Measurements from ENCODE around the gene RANBP3L.
"Not testable (repeated sequence)": the region's sequence is repeated elsewhere in the genome, so short reads cannot be mapped to it uniquely, and the experiment has no call there.

Gene RANBP3L

DNA sequence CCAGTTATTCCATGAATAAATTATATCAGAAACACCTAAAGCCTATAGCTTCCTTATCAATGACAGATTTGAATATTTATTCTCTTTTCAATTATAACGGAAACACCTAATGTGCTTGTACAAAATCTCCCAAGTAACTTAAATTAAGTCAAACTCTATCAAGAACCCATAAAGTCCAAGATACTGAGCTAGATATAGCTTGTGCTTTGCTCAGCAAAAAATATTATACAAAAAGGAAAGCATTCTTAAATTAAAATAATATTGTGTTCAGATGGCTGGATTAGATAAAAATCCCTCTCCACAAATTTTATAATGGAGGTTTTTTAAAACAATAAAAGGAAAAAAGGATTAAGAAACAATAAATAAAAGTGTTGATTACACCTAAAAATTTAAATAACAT, 83.7 kb downstream of the RANBP3L start:
- no peak overlapping the region for H3K4me3 ChIP-seq
- H3K27ac ChIP-seq, result no peak overlapping the region

DNA sequence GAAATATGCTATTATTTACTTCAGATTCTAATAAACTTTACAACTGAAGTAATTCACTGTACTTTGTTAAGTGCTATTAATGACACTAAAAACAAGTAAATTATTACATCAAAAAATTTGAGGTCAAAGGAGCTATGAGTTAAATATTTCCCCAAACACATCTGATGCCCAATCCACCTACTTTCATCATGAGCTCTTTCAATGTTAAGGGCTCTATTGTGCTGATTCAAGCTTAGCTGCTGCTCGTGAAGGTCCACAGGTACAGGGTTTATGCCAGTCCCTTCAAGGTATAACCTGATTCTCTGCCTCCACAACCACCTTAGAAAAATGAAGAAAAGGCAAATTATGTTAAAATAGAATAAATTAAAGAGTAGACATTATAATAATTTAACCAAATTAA, 84.1 kb downstream of the RANBP3L start:
- H3K4me3 ChIP-seq, result no peak overlapping the region
- no peak overlapping the region for H3K27ac ChIP-seq

DNA sequence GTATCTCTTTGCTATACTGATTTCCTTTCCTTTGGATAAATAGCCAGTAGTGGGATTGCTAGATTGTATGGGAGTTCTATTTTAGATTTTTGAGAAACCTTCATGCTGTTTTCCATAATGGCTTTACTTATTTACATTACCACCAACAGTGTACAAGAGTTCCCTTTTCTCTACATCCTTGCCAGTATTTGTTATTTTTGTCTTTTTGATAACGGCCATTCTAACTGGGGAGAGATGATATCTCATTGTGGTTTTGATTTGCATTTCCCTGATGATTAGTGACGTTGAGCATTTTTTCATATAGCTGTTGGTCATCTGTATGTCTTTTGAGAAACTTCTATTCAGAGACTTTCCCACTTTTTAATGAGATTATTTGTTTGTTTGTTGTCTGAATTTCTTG, 85.8 kb downstream of the RANBP3L start:
- Histone ChIP-seq H3K4me3 (no peak overlapping the region), H3K27ac (no peak overlapping the region)

DNA sequence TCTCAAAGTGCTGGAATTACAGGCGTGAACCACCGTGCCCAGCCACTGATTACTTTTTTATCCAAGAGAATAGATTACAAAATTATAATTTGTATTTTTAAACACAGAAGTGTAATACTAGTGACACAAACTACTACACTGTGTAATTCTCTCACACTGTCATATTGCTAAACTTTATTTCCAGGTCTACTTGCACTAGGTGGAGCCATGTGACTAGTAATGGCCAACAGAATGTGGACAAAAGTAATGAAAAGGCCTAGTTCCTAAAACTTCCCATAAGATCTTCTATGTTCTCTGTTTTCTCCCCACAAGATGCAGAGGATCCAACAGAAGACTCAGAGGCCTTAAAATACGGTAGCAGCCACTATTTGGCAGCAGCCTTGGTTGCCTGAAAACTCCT, 87.3 kb downstream of the RANBP3L start:
- Histone ChIP-seq H3K4me3 (no peak overlapping the region), H3K27ac (no peak overlapping the region)

DNA sequence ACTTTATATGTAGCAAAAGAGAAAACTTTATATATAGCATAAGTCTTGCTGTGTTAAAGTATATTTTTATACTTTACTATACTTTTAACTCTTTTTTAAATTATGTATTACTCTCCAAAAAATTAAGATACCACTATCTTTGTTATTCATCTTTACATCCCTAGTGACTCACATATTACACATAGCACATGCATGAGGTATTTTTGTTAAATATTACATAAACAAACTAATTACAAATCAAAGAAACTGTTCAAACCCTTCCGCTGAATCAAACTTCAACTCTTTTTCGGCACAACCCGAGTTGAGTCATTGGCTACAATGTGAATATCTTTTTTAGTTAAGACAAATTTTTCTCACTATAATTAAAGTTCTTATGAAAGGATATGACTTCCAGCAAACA, 92.0 kb downstream of the RANBP3L start:
- no peak overlapping the region for H3K4me3 ChIP-seq
- H3K27ac ChIP-seq, result no peak overlapping the region

DNA sequence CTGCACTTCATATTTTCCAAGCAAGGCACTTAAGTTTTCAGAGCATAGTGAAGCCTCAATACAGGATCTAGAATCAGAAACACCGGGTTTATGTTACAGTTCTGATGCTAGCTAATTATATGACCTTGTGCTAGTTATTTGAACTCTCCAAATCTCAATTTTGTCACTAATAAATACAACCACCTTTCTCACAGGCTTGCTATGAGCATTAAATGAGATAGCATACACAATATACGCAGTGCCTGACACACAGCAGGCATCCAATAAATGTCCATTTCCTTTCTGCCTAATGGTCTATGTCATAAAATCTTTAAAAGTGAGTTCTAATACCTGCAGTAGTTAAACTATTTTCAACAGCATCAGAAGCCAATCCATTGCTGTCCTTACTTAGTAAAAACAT, 92.9 kb downstream of the RANBP3L start:
- Histone ChIP-seq H3K4me3 (no peak overlapping the region), H3K27ac (no peak overlapping the region)

DNA sequence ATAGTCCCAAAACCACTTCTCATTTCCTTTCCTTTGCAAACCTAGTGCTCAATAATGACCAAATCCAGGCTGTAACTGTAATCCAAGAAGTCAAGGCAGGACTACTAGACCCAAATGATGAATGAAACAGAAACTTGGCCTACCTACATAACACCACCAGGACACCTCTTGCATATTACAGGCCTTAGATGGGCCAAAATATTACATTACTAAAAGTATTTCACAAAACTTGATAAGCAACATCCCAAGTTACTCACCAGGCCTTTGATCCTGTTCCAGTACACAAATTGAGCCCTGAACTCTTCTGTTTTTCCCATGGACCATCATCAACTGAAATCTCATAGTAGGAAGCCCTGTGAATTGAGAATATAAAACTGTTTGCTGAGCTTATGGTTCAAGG, 94.8 kb downstream of the RANBP3L start:
- no peak overlapping the region for H3K4me3 ChIP-seq
- H3K27ac ChIP-seq, result no peak overlapping the region

DNA sequence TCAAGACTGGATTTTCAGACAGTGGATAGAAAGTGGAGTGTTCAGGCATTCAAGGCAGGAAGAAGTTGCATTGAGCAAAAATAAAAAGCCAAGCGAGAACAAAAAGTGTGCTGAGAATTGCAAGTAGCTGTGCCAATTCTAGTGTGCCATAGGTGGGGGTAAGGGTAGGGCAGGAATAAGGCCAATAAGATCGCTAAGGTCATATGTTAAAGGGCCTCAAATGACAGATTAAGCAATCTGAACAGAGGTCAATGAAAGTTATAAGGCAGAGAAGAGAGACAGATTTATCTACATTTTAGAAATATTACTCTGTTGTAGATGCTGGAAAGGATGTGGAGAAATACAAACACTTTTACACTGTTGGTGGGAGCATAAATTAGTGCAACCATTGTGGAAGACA, 96.4 kb downstream of the RANBP3L start:
- Histone ChIP-seq H3K4me3 (no peak overlapping the region), H3K27ac (no peak overlapping the region)

DNA sequence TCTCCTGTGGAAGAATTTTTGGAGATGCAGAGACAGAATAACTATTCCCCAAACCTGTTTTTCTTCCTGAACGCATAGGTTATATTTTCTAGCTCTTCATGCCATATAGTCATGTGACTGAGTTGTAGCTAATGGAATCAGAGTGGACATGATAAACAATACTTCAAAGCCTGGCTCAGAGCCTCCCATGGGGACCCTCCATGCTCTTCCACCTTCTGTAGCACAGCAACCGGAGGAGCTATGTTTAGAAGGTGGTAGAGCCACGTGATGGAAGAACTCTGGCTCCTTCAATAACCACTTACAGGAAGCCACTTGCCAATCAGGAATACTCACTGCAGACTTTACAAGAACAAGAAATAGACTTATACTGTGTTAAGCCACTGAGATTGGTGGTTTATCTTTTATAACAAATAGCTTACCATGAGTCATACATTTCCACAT, 99.2 kb downstream of the RANBP3L start:
- H3K27ac ChIP-seq, result no peak overlapping the region
- no peak overlapping the region for H3K4me3 ChIP-seq

DNA sequence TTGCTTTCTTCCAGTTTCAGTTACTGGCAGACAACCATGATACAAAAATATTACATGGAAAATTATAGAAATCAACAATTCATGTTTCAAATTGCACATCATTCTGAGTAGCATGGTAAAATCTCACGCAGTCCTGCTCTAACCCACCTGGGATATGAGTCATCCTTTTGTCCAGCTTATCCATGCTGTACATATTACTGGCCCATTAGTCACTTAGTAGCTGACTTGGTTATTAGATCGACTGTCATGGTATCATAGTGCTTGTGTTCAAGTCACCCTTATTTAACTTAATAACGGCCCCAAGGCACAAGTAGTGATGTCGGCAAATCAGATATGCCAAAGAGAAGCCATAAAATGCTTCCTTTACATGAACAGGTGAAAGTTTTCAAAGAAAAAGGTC, 101.2 kb downstream of the RANBP3L start:
- no peak overlapping the region for H3K4me3 ChIP-seq
- H3K27ac ChIP-seq, result no peak overlapping the region

DNA sequence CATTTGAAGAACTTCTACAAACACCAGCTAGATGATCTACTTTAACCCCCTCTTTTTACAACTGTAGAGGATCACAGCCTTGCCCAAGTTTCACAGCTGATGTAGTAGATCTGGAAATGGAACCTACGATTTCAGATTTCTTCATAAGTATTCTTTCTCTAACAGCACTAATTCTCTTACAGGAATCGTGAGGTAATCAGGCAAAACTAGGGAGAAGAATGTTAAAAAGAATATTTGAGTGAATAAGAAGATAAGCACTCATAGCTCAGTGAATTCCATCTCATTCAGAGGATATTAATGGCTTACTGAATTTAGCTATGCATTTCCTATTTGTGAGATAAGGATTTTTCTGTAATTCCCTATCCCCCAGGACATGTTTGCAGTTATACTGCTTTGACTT, 102.1 kb downstream of the RANBP3L start:
- no peak overlapping the region for H3K4me3 ChIP-seq
- no peak overlapping the region for H3K27ac ChIP-seq

DNA sequence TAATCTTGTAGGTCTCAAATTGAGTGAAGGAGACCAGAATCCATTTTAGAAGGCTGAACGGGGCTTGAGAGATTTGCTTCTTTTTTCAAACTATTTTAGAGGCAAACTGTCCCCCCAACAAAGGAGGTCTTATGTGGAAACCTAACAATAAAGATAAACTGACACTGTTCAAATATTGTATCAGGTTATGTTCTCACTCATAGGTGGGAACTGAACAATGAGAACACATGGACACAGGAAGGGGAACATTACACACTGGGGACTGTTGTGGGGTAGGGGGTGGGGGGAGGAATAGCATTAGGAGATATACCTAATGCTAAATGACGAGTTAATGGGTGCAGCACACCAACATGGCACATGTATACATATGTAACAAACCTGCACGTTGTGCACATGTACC, 102.9 kb downstream of the RANBP3L start:
- not testable (repeated sequence) for H3K27ac ChIP-seq, H3K4me3 ChIP-seq

Data from skin epidermis (tissue), 12 donors.